Measurements from ENCODE around the gene UBE2K. TPM values are rescaled to one million over a fixed set of nuclear protein-coding genes. Genes with fewer than 3 reads are reported as not detected.
"Not testable (repeated sequence)": the region's sequence is repeated elsewhere in the genome, so short reads cannot be mapped to it uniquely, and the experiment has no call there.

UBE2K gene
- total RNA-seq, 1 donor from 2014 or later, result 102 TPM

DNA sequence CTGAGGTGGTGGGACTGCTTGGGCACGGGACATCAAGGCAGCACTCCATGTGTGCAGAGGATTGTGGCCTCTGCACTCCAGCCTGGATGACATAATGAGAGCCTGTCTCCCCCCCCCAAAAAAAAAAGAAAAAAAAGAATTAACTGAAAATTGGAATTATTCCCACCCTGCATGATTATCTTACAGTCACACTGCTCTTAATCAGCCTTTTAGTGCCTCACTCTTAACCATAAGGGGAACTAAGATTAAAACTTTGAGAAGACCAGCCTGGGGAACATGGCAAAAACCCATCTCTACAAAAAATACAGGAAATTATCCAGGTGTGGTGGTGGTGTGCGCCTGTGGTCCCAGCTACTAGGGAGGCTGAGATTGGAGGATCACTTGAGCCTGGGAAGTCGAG lies 94.6 kb downstream of the UBE2K start:
- H3K27ac Mint-ChIP-seq (ENCODE audit: unreplicated experiment), result no peak overlapping the region
- TF ChIP-seq CTCF (IDR thresholded peaks at IDR 0.05; ENCODE audit: unreplicated experiment), result no peak
- H3K9me3 Mint-ChIP-seq (ENCODE audit: unreplicated experiment), result no peaks in the 10 kb centered on the region
- no peak overlapping the region for H3K4me3 Mint-ChIP-seq (ENCODE audit: unreplicated experiment)
- DNase-seq (ENCODE audit: low spot score), result no peak
- H3K36me3 Mint-ChIP-seq (ENCODE audit: low read depth, unreplicated experiment), result no peaks in the 10 kb centered on the region
- H3K27me3 Mint-ChIP-seq (ENCODE audit: unreplicated experiment), result peaks cover 4% of the 10 kb centered on the region
- no peaks in the 10 kb centered on the region for H3K4me1 Mint-ChIP-seq (ENCODE audit: unreplicated experiment)

DNA sequence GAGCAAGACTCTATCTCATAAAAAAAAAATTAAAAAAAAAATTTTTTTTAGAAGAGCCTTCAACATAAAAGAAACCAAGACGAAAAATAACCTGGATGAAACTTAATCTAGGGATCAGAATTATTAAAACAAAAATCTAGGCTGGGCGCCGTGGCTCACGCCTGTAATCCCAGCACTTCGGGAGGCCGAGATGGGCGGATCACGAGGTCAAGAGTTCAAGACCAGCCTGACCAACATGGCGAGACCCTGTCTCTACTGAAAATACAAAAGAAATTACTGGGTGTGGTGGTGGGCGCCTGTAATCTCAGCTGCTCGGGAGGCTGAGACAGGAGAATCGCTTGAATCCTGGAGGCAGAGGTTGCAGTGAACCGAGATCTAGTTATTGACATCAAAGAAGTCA lies 95.0 kb downstream of the UBE2K start:
- not testable (repeated sequence) for H3K9me3 Mint-ChIP-seq (ENCODE audit: unreplicated experiment); H3K4me3 Mint-ChIP-seq (ENCODE audit: unreplicated experiment); H3K4me1 Mint-ChIP-seq (ENCODE audit: unreplicated experiment); H3K27me3 Mint-ChIP-seq (ENCODE audit: unreplicated experiment); DNase-seq (ENCODE audit: low spot score); H3K27ac Mint-ChIP-seq (ENCODE audit: unreplicated experiment); H3K36me3 Mint-ChIP-seq (ENCODE audit: low read depth, unreplicated experiment)

DNA sequence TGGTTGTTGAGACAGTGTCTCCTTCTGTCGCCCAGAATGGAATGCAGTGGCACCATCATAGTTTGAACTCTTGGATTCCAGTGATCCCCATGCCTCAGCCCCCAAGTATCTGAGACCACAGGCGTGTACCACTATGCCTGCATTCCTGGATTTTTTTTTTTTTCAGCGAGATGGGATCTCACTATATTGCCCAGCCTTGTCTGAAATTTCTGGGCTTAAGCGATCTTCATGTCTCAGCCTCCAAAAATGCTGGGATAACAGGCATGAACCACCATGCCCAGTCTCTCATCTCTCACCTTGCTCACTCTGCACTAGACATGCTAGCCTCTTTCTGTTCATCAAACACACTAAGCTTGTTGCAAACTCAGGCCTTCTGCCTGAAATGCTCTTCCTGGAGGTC lies 104.1 kb downstream of the UBE2K start:
- Mint-ChIP-seq H3K4me3 (ENCODE audit: unreplicated experiment) (no peak overlapping the region), H3K36me3 (ENCODE audit: low read depth, unreplicated experiment) (no peaks in the 10 kb centered on the region), H3K27me3 (ENCODE audit: unreplicated experiment) (no peaks in the 10 kb centered on the region), H3K4me1 (ENCODE audit: unreplicated experiment) (no peaks in the 10 kb centered on the region), H3K27ac (ENCODE audit: unreplicated experiment) (no peak overlapping the region), H3K9me3 (ENCODE audit: unreplicated experiment) (no peaks in the 10 kb centered on the region)
- DNase-seq (ENCODE audit: low spot score), result no peak
- TF ChIP-seq CTCF (IDR thresholded peaks at IDR 0.05; ENCODE audit: unreplicated experiment), result no peak

DNA sequence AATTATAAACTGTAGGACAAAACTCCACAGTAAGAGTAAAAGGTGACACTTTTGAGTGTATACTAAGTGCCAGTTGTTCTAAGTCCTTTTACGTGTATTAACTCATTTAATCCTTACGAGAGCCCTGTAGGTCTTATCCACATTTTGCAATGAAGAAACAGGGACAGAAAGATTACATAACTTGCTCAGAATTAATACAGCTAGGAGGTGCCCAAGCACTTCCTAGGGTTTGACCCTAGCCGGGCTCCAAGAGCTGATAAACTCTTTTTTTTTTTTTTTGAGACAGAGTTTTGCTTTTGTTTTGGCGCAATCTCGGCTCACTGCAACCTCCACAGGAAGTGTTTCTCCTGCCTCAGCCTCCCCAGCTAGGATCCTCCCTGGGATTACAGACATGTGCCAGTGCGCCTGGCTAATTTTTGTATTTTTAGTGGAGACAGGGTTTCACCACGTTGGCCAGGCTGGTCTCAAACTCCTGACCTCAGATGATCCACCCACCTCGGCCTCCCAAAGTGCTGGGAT lies 110.4 kb downstream of the UBE2K start:
- H3K9me3 Mint-ChIP-seq (ENCODE audit: unreplicated experiment), result no peaks in the 10 kb centered on the region
- no peak overlapping the region for H3K4me3 Mint-ChIP-seq (ENCODE audit: unreplicated experiment)
- peaks cover 8% of the 10 kb centered on the region for H3K27me3 Mint-ChIP-seq (ENCODE audit: unreplicated experiment)
- no peak for DNase-seq (ENCODE audit: low spot score)
- no peak for TF ChIP-seq CTCF (IDR thresholded peaks at IDR 0.05; ENCODE audit: unreplicated experiment)
- H3K4me1 Mint-ChIP-seq (ENCODE audit: unreplicated experiment), result no peaks in the 10 kb centered on the region
- H3K36me3 Mint-ChIP-seq (ENCODE audit: low read depth, unreplicated experiment), result peaks cover 5% of the 10 kb centered on the region
- H3K27ac Mint-ChIP-seq (ENCODE audit: unreplicated experiment), result no peak overlapping the region

GRCh38 chr4:39812500-39812899 lies 114.6 kb downstream of the UBE2K start:
- Mint-ChIP-seq H3K4me3 (ENCODE audit: unreplicated experiment) (no peak overlapping the region), H3K27ac (ENCODE audit: unreplicated experiment) (no peak overlapping the region), H3K36me3 (ENCODE audit: low read depth, unreplicated experiment) (peaks cover 8% of the 10 kb centered on the region), H3K9me3 (ENCODE audit: unreplicated experiment) (no peaks in the 10 kb centered on the region), H3K4me1 (ENCODE audit: unreplicated experiment) (no peaks in the 10 kb centered on the region), H3K27me3 (ENCODE audit: unreplicated experiment) (peaks cover 9% of the 10 kb centered on the region)
- TF ChIP-seq CTCF (IDR thresholded peaks at IDR 0.05; ENCODE audit: unreplicated experiment), result no peak
- DNase-seq (ENCODE audit: low spot score), result no peak

GRCh38 chr4:39813033-39813432 lies 115.1 kb downstream of the UBE2K start:
- not testable (repeated sequence) for H3K27ac Mint-ChIP-seq (ENCODE audit: unreplicated experiment); H3K9me3 Mint-ChIP-seq (ENCODE audit: unreplicated experiment); H3K4me3 Mint-ChIP-seq (ENCODE audit: unreplicated experiment); H3K36me3 Mint-ChIP-seq (ENCODE audit: low read depth, unreplicated experiment); H3K27me3 Mint-ChIP-seq (ENCODE audit: unreplicated experiment); H3K4me1 Mint-ChIP-seq (ENCODE audit: unreplicated experiment); DNase-seq (ENCODE audit: low spot score)

DNA sequence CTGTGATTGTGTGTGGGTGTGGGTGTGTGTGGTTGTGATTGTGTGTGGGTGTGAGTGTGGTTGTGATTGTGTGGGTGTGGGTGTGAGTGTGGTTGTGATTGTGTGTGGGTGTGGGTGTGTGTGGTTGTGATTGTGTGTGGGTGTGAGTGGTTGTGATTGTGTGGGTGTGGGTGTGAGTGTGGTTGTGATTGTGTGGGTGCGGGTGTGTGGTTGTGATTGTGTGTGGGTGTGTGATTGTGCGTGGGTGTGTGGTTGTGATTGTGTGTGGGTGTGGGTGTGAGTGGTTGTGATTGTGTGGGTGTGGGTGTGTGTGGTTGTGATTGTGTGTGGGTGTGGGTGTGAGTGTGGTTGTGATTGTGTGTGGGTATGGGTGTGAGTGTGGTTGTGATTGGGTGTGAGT lies 115.8 kb downstream of the UBE2K start:
- not testable (repeated sequence) for H3K27ac Mint-ChIP-seq (ENCODE audit: unreplicated experiment); DNase-seq (ENCODE audit: low spot score); H3K4me3 Mint-ChIP-seq (ENCODE audit: unreplicated experiment); H3K27me3 Mint-ChIP-seq (ENCODE audit: unreplicated experiment); H3K36me3 Mint-ChIP-seq (ENCODE audit: low read depth, unreplicated experiment); H3K4me1 Mint-ChIP-seq (ENCODE audit: unreplicated experiment); H3K9me3 Mint-ChIP-seq (ENCODE audit: unreplicated experiment)

Data from endothelial cell (in vitro differentiated cells).